Measurements from ENCODE around the gene TSPAN13. TPM values are rescaled to one million over a fixed set of nuclear protein-coding genes. Genes with fewer than 3 reads are reported as not detected.

TSPAN13 gene
- total and polyA plus RNA-seq, 12 donors = 6.8 to 40.1 (median 11.8) TPM

DNA sequence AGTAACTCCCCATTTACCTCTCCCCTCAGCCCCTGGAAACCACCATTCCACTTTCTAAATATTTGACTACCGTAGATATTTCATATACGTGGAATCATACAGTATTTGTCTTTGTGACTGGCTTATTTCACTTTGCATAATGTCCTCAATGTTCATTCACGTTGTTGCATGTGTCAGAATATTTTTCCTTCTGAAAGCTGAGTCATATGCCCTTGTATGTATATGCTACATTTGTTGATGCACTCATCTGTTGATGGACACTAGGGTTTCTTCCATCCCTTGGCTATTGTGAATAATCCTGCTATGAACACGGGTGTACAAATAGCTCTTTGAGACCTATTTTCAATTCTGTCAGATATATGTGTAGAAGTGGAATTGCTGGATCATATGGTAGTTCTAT lies 25.8 kb upstream of the TSPAN13 start:
- TF ChIP-seq CTCF (IDR thresholded peaks at IDR 0.05) = no peak
- ATAC-seq (no peak), DNase-seq (no peak)
- H3K27ac ChIP-seq = no peak overlapping the region
- H3K36me3 ChIP-seq = no peaks in the 10 kb centered on the region
- no peaks in the 10 kb centered on the region for H3K9me3 ChIP-seq
- intact Hi-C loops (cut with DNase I) = no loop called here
- WGBS, 2 donors = 94% methylated on average over 4 of the region's 4 CpGs
- no peaks in the 10 kb centered on the region for H3K4me1 ChIP-seq
- H3K4me3 ChIP-seq = no peak overlapping the region
- H3K27me3 ChIP-seq = no peaks in the 10 kb centered on the region

DNA sequence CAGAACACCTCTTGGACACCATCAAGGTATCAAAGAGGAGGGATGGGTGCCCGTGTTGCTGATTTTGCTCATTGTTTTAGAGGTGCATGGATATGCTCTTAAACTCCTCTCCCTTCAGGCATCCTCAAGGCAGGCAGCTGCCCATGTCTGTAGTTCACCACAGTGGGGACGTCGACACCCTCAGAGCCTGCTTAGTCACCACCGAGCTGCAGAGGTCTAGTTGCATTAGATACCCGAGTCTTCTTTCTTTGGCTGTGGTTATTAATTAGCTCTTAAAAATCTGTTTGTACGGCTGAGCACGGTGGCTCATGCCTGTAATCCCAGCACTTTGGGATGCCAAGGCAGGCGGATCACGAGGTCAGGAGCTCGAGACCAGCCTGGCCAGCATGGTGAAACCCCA lies 24.7 kb upstream of the TSPAN13 start:
- H3K9me3 ChIP-seq = no peaks in the 10 kb centered on the region
- H3K4me1 ChIP-seq = peaks cover 0 to under 1% (median 0%) of the 10 kb centered on the region in 9 donors
- no peak overlapping the region for H3K27ac ChIP-seq
- DNase-seq = no peak
- no peak for ATAC-seq
- WGBS, 2 donors = 92 to 93% methylated on average over 10 of the region's 10 CpGs
- H3K4me3 ChIP-seq = no peak overlapping the region
- no peaks in the 10 kb centered on the region for H3K36me3 ChIP-seq
- H3K27me3 ChIP-seq = no peaks in the 10 kb centered on the region
- TF ChIP-seq CTCF (IDR thresholded peaks at IDR 0.05) = no peak
- intact Hi-C loops (cut with DNase I) = no loop called here

GRCh38 chr7:16729541-16729940 lies 24.0 kb upstream of the TSPAN13 start:
- DNase-seq (no peak), ATAC-seq (no peak)
- H3K4me1 ChIP-seq = peaks cover 0 to 7% (median 0%) of the 10 kb centered on the region in 9 donors
- no peak overlapping the region for H3K27ac ChIP-seq
- no peaks in the 10 kb centered on the region for H3K9me3 ChIP-seq
- 88 to 89% methylated on average over 2 of the region's 2 CpGs for WGBS, 2 donors
- no peaks in the 10 kb centered on the region for H3K36me3 ChIP-seq
- H3K4me3 ChIP-seq = no peak overlapping the region
- intact Hi-C loops (cut with DNase I) = no loop called here
- TF ChIP-seq CTCF (IDR thresholded peaks at IDR 0.05) = no peak
- H3K27me3 ChIP-seq = no peaks in the 10 kb centered on the region

- no peaks in the 10 kb centered on the region for H3K27me3 ChIP-seq
- H3K4me1 ChIP-seq = peaks cover 0 to 12% (median 0%) of the 10 kb centered on the region in 9 donors
- no peaks in the 10 kb centered on the region for H3K9me3 ChIP-seq
- DNase-seq = no peak
- no peak overlapping the region for H3K4me3 ChIP-seq
- no peaks in the 10 kb centered on the region for H3K36me3 ChIP-seq
- 69 to 79% methylated on average over 3 of the region's 3 CpGs for WGBS, 2 donors
- peak overlapping the region in 1 of 10 donors; percentile 5 for H3K27ac ChIP-seq
- TF ChIP-seq CTCF (IDR thresholded peaks at IDR 0.05) = no peak
- ATAC-seq = peak in 1 of 8 donors; percentile 35
- intact Hi-C loops (cut with DNase I) = no loop called here
Observed at GRCh38 chr7:16730937-16731336, 22.6 kb upstream of the TSPAN13 start.
